ENCODE results near the gene NT5DC1.

GRCh38 chr6:116256694-116257093 is 156.0 kb downstream of the NT5DC1 start:
- TF ChIP-seq CTCF (IDR thresholded peaks at IDR 0.05) (no peak), POLR2A (IDR thresholded peaks at IDR 0.05) (no peak)
